Effector memory CD8-positive, alpha-beta T cell (primary cell): Measurements from ENCODE around the gene DACT2.
"Not testable (repeated sequence)": the region's sequence is repeated elsewhere in the genome, so short reads cannot be mapped to it uniquely, and the experiment has no call there.

Experiments
- ATAC-seq: fragments of 150-1000 bp; cut with Tn5 transposase; replicated peaks from 2 replicates; pipeline ENCODE4 v1.10.0; 2021; ENCODE audit warnings: mild to moderate bottlenecking, moderate library complexity
- DNase-seq, 3 experiments: peaks; one replicate each; pipeline ENCODE4 v3.0.0; 2021
- H3K27ac Mint-ChIP-seq, 2 donors: one replicate each; pipeline ENCODE4 v1.8.0; 2022; ENCODE audit warnings: mild to moderate bottlenecking in 2 of 2, mixed read lengths in 2 of 2, moderate library complexity in 2 of 2
- H3K27me3 Mint-ChIP-seq, 2 donors: one replicate each; pipeline ENCODE4 v1.8.0; 2022; ENCODE audit warnings: mixed read lengths in 2 of 2
- H3K36me3 Mint-ChIP-seq: one replicate; pipeline ENCODE4 v1.8.0; 2022; ENCODE audit warnings: mild to moderate bottlenecking, moderate library complexity, mixed read lengths; ENCODE audit not compliant: insufficient read depth
- H3K4me1 Mint-ChIP-seq, 2 donors: one replicate each; pipeline ENCODE4 v1.8.0; 2022; ENCODE audit warnings: low read depth in 2 of 2, mixed read lengths in 2 of 2
- H3K4me3 Mint-ChIP-seq, 2 donors: one replicate each; pipeline ENCODE4 v1.8.0; 2022; ENCODE audit warnings: mild to moderate bottlenecking in 2 of 2, mixed read lengths in 2 of 2, moderate library complexity in 2 of 2
- H3K9me3 Mint-ChIP-seq, 2 donors: one replicate each; pipeline ENCODE4 v1.8.0; 2022; ENCODE audit warnings: mixed read lengths in 2 of 2

DACT2 gene

DNA sequence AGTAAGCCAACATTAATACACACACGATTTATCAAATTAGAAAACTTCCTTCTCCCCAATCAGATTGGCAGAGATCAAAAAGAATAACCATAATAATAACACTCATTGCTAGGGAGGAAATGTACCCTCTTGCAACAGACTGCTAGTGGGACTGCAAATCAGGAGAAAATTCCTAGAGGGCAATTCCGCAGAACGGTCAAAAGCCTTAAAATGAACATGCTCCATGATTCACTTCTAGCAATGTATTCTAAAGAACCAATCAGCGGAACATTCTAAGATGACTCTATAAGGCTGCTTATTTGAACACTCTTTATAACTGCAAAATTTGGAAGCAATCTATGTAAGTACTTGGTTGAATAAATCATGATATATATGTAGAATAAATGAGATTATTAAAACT, 8.5 kb upstream of the DACT2 start:
- H3K4me3 Mint-ChIP-seq = no peak overlapping the region
- no peak overlapping the region for H3K27ac Mint-ChIP-seq
- peaks cover 61 to 78% of the 10 kb centered on the region in 2 donors for H3K27me3 Mint-ChIP-seq
- H3K9me3 Mint-ChIP-seq = no peaks in the 10 kb centered on the region
- H3K4me1 Mint-ChIP-seq = no peaks in the 10 kb centered on the region
- DNase-seq (no peak), ATAC-seq (no peak)
- H3K36me3 Mint-ChIP-seq = no peaks in the 10 kb centered on the region

DNA sequence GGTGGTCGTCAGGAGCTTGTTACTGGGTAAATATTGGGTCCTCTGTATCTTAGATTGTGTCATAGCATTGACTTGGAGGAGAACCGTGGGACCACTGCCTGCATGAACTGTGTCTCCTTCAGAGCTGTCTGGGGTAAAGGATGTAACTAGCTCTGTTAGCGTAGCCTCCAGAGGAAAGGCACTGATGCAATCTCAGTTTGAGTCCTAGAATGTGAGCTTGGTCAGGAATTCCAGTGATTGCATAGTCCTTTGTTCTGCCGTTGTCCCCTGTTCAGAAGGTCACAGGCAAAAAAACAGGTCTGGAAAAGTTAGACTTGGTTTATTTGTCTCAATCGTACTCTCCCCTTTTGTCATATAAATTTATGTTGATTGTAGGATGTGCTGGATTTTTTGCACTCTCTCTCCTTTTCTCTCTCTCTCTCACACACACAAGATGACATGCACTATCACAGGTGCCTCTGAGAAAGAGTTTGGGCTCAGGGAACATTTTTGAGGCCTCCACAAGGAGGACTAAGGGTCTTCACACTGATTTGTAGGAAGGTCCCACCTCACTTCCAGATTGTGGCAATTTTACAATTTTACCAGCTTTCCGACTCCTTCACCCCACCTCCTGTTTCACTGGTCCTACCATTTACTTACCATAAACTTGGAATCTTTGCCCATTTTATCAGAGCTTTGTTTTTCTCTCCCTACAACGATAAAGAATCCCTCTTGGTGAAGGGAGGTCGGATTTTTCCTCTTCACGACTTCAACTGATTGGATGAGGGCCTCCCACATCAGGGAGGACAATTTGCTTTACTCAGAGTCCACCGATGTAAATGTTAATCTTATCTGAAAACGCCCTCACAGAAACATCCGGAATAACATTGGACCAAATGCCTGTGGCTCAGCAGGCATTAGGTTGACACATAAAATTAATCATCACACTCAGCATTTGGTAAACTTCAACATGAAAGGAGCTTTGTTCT, 7.0 kb upstream of the DACT2 start:
- Mint-ChIP-seq H3K27ac (no peak overlapping the region), H3K4me1 (no peaks in the 10 kb centered on the region), H3K9me3 (no peaks in the 10 kb centered on the region), H3K27me3 (peaks cover 62 to 71% of the 10 kb centered on the region in 2 donors), H3K36me3 (no peaks in the 10 kb centered on the region), H3K4me3 (no peak overlapping the region)
- DNase-seq (no peak), ATAC-seq (no peak)

DNA sequence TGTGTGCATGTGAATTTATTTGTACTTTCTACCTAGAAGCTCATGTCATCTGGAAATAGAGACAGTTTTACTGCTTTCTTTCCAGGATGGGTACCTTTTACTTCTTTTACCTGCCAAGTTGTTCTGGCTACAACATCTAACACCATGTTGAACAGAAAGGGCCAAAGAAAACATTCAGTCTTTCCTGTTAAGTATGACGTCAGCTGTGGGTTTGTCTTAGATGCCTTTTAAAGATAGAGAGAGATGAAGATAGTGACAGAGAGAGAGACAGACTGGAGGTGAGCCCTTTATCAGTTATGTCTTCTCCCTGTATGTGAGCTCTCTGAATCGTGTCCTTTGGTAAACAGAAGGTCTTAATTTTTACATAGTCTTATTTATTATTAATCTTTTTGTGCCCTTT, 3.4 kb upstream of the DACT2 start:
- H3K36me3 Mint-ChIP-seq = no peaks in the 10 kb centered on the region
- H3K9me3 Mint-ChIP-seq = no peaks in the 10 kb centered on the region
- no peak overlapping the region for H3K4me3 Mint-ChIP-seq
- peaks cover 54 to 60% of the 10 kb centered on the region in 2 donors for H3K27me3 Mint-ChIP-seq
- no peak for DNase-seq
- peak overlapping the region in 1 of 2 donors; percentile 26 for H3K27ac Mint-ChIP-seq
- no peaks in the 10 kb centered on the region for H3K4me1 Mint-ChIP-seq
- ATAC-seq = no peak

DNA sequence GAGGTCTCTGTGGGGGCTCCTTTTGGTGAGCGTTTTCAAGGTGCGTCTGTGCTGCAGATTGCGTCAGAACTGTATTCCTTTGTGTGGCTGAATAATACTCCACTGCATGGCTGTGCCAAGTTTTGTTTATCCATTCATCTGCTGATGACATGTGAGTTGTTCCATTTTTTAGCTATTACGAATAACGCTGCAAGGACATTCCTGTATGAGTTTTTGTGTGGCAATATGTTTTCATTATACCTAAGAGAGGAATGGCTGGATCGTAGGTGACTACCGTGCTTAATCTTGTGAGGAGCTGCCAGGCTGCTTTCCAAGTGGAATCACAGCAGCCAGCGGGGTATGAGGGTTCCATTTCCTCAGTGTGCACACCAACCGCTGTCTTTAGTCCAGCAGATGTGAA, 1.1 kb upstream of the DACT2 start:
- Mint-ChIP-seq H3K36me3 (no peaks in the 10 kb centered on the region), H3K9me3 (no peaks in the 10 kb centered on the region), H3K4me3 (no peak overlapping the region), H3K27me3 (peaks cover 33 to 39% of the 10 kb centered on the region in 2 donors), H3K27ac (no peak overlapping the region), H3K4me1 (no peaks in the 10 kb centered on the region)
- ATAC-seq (no peak), DNase-seq (no peak)

DNA sequence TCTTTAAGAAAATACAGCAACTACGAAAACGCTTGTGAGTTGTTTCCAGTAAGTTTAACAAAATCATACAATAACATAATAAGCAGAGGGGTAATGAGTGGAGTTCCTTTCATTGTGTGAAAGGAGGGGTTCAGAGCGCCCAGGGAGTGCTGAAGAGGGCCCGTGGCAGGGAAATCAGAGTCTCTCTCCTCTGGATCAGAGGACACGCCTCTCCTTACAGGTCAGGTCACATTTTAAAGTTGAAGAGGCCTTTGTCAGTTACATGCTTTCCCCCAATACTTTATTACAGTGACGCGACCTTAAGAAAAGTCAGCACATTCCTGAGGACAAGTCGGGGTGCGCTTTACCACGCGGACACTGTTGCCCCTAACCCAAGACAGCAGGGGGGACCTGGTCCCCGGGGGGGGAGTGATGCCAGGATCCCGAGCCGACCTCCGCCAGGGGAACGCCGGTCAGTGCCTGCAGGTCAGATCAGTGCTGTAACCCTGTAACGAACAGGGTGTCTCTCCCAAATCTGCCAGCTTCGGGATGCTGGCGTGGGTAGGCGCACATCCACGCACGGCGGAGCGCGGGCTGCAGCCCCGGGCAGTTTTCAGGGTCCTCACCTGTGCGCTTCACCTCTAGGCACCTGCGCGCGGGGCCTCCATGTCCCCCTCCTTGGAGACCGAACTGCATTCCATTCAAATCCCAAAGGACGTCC, 848 bp downstream of the DACT2 start:
- ATAC-seq (no peak), DNase-seq (no peak)
- H3K27ac Mint-ChIP-seq = no peak overlapping the region
- H3K4me3 Mint-ChIP-seq = no peak overlapping the region
- no peaks in the 10 kb centered on the region for H3K36me3 Mint-ChIP-seq
- no peaks in the 10 kb centered on the region for H3K9me3 Mint-ChIP-seq
- H3K4me1 Mint-ChIP-seq = no peaks in the 10 kb centered on the region
- peaks cover 34% of the 10 kb centered on the region in 2 donors for H3K27me3 Mint-ChIP-seq

DNA sequence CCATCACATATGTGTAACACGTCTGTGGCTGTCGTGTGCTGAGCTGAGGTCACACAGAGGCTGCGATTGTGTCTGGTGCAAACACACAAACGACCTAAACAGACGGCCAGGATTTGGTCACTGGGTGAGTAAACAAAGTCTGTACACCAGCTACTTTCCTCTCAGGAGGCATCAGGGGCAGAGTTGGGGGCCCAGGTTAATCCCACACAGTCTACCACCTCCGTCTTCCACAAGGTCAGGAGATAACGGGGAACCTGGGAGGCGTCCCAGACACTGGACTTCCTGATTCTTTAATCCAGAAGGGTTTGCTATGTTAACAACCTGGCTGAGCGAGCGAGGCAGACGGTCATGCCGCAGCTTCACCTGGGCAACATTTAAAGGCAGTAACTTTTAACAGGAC, 1.5 kb downstream of the DACT2 start:
- Mint-ChIP-seq H3K27me3 (peaks cover 37% of the 10 kb centered on the region in 2 donors), H3K9me3 (no peaks in the 10 kb centered on the region), H3K27ac (no peak overlapping the region), H3K4me1 (no peaks in the 10 kb centered on the region), H3K4me3 (no peak overlapping the region), H3K36me3 (no peaks in the 10 kb centered on the region)
- ATAC-seq = no peak
- no peak for DNase-seq

DNA sequence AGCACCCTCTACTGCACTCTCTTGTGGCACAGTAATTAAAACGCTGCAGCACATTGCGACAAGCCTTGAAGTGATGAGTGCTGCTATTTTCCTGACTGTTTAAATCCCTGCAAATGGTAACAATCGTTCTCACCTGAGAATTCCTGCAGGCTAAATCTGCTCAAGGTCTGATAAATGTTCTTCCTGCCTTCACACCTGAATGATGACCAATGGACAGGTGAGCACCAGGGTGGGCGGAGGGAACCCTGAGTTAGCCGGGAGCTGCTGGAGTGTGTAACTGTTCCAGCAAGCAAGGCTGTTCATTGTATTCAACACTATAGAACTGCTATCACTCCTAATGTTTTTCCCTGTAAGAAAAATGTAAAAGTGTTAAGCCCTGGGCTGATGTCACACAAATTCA, 4.0 kb downstream of the DACT2 start:
- no peak for ATAC-seq
- Mint-ChIP-seq H3K9me3 (no peaks in the 10 kb centered on the region), H3K4me3 (no peak overlapping the region), H3K27me3 (peaks cover 28 to 29% of the 10 kb centered on the region in 2 donors), H3K36me3 (no peaks in the 10 kb centered on the region), H3K4me1 (no peaks in the 10 kb centered on the region), H3K27ac (no peak overlapping the region)
- DNase-seq = no peak

DNA sequence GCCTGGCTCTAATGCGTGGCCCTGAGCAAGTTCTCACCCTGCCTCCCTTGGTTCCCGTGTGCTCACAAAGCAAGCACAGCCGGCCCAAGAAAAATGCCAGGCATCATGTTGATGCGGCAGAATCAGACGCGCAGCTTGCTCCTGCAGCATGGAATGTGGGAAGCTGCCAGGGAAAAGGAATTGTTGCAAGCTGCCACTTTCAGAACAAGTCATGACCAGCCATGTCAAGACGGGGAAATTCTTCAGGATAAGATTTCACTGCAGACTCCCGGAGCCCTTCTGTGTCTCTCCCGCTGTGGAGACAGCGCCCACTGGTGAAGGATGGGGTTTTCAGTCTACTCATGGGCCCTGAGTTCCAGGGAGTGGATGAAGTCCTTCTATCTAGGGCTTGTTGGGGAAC, 4.6 kb downstream of the DACT2 start:
- Mint-ChIP-seq H3K4me1 (no peaks in the 10 kb centered on the region), H3K36me3 (no peaks in the 10 kb centered on the region), H3K9me3 (no peaks in the 10 kb centered on the region), H3K27ac (no peak overlapping the region), H3K27me3 (peaks cover 24% of the 10 kb centered on the region in 2 donors), H3K4me3 (no peak overlapping the region)
- ATAC-seq = no peak
- no peak for DNase-seq

DNA sequence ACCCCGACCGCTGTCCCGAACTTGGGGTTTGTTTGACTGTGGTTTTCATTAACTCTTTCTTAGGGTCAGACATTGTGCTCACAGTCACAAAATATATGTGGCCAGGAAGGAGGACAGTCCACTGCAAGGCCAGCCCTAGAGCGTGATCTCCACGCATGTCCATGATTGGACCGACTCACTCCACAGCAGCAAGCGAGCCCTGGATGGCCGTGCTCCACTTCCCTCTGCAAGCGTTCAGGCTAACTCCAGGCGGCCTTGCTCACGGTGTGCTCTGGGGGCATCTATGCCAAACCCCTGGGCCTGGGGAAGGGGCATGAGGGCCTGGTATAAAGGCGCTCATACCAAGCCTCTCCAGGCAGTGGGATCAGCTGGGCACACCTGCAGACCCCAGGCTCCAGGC, 5.6 kb downstream of the DACT2 start:
- Mint-ChIP-seq H3K4me3 (no peak overlapping the region), H3K27ac (no peak overlapping the region), H3K9me3 (no peaks in the 10 kb centered on the region), H3K27me3 (peaks cover 24% of the 10 kb centered on the region in 2 donors), H3K36me3 (no peaks in the 10 kb centered on the region), H3K4me1 (no peaks in the 10 kb centered on the region)
- ATAC-seq (no peak), DNase-seq (no peak)

DNA sequence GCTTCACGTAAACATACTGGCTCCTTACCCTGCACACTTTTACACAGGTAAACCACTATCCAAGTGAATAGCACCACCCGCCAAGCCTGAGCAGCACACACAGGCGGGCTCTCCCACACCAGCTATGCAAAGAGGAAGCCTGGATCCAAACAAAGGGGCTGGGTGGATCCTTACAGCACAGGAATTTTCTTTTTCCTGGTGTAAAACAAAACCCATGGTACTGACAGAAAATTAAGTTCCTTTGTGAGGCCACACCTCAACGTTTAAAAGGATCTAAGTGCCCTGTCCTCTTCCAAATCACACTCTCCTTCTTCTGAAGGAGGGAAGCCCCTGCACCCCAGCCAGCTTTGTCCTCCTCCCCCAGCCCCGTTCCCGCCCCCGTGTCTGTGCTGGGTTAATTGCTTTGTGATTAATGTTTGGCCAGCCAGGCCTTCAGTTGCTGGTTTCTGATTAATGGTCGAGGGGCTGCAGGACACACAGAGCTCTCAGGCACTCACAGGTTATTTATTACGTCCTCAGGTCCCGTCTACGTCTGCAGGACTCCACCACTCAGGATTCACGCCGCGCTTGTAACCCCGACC, 6.1 kb downstream of the DACT2 start:
- ATAC-seq = no peak

DNA sequence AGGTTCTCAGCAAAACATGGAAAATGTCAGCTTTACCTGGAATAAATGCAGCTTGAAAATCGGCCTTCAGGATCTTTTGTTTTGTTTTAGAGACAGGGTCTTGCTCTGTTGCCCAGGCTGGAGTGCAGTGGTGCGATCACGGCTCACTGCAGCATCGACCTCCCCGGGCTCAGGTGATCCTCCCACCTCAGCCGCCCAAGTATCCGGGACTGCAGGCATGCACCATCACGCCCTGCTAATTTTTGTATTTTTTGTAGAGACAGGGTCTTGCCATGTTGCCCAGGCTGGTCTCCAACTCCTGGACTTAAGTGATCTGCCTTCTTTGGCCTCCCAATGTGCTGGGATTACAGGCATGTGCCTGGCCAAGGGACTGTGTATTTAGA, 7.5 kb downstream of the DACT2 start:
- not testable (repeated sequence) for ATAC-seq, H3K36me3 Mint-ChIP-seq, H3K4me1 Mint-ChIP-seq, H3K9me3 Mint-ChIP-seq, H3K27ac Mint-ChIP-seq, DNase-seq, H3K4me3 Mint-ChIP-seq
- peaks cover 13 to 24% of the 10 kb centered on the region in 2 donors for H3K27me3 Mint-ChIP-seq

More for the DNA sequence above, 6.1 kb downstream of the DACT2 start:
- no peak for DNase-seq
- peaks cover 19 to 24% of the 10 kb centered on the region in 2 donors for H3K27me3 Mint-ChIP-seq
- H3K4me1 Mint-ChIP-seq = no peaks in the 10 kb centered on the region
- H3K4me3 Mint-ChIP-seq = no peak overlapping the region
- H3K9me3 Mint-ChIP-seq = no peaks in the 10 kb centered on the region
- H3K36me3 Mint-ChIP-seq = no peaks in the 10 kb centered on the region
- no peak overlapping the region for H3K27ac Mint-ChIP-seq

DNA sequence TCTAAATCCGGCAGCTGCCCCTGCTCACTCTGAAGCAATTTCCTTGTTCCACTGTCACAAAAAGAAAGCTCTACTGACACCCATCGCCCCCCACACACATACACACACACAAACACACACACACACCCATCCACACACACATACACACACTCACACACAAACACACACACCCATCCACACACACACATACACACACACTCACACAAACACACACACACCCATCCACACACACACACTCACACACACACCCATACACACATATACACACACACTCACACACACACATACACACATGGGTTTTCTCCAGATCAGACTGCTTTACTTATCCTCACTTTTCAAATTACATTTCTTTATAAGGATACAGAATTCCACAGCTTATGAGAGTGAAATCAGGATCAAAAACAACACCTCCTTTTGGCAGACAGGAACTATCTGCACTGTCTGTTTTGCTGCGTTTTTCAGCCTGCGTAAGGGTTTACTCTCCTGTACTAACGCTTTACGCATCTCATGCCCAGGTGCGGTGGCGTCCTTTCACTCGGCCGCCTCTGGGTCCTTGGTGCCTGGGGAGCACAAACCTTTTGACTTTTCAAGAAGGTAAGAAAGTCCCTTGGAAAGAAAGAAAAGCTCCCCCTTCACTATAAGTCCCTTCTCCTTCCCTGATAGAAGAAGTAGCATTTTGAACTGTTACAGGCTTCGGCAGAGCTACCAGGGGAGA, 8.0 kb downstream of the DACT2 start:
- DNase-seq (no peak), ATAC-seq (no peak)
- Mint-ChIP-seq H3K27ac (no peak overlapping the region), H3K4me3 (no peak overlapping the region), H3K36me3 (no peaks in the 10 kb centered on the region), H3K9me3 (no peaks in the 10 kb centered on the region), H3K27me3 (peaks cover 13 to 30% of the 10 kb centered on the region in 2 donors), H3K4me1 (no peaks in the 10 kb centered on the region)

DNA sequence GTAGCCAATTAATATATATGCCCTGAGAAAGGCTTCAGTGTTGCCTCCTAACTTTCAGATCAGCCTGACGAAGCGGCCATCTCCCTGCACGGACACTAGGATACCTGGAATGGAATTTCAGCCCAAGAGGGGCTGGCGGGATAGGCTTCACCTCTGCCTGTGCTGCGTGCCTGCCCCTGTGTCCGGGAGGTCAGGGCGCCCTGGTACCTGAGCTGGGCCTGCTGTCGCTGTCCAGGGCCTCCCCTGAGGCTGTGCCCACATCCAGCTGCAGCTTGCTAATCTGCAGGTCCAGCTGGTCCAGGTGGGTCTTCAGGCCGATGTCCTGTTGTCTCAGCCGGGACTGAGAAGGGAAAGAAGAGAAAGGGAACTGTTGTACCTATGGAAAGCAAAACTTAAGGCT, 8.6 kb downstream of the DACT2 start:
- Mint-ChIP-seq H3K9me3 (no peaks in the 10 kb centered on the region), H3K27me3 (peaks cover 13 to 31% of the 10 kb centered on the region in 2 donors), H3K4me1 (no peaks in the 10 kb centered on the region), H3K27ac (no peak overlapping the region), H3K36me3 (no peaks in the 10 kb centered on the region), H3K4me3 (no peak overlapping the region)
- ATAC-seq (no peak), DNase-seq (no peak)
